Fibroblast of mammary gland (primary cell): ENCODE measurements around the gene TRPM3.
A peak's percentile ranks its signal among the peaks of the same experiment; 100 is the strongest.

Source experiments
- DNase-seq: peaks from one replicate; pipeline ENCODE4 v3.0.0-alpha.2; 2010; ENCODE audit warnings: low read depth
- H3K4me3 ChIP-seq: 2 replicates; pipeline ENCODE4 v1.5.1; 2011; ENCODE audit warnings: low read depth, mild to moderate bottlenecking, low read length, moderate library complexity; ENCODE audit not compliant: control insufficient read depth
- TF ChIP-seq, protein P1 (sequence below): conservative IDR thresholded peaks from 2 replicates; pipeline ENCODE4 v1.5.1; 2011; ENCODE audit warnings: low read depth, low read length, inconsistent platforms; ENCODE audit not compliant: control insufficient read depth, insufficient read depth

Gene TRPM3

GRCh38 chr9:70806875-70807274 is 314.5 kb downstream of the TRPM3 start:
- no peak overlapping the region for H3K4me3 ChIP-seq
- DNase-seq, result no peak
- TF ChIP-seq, protein P1, sequence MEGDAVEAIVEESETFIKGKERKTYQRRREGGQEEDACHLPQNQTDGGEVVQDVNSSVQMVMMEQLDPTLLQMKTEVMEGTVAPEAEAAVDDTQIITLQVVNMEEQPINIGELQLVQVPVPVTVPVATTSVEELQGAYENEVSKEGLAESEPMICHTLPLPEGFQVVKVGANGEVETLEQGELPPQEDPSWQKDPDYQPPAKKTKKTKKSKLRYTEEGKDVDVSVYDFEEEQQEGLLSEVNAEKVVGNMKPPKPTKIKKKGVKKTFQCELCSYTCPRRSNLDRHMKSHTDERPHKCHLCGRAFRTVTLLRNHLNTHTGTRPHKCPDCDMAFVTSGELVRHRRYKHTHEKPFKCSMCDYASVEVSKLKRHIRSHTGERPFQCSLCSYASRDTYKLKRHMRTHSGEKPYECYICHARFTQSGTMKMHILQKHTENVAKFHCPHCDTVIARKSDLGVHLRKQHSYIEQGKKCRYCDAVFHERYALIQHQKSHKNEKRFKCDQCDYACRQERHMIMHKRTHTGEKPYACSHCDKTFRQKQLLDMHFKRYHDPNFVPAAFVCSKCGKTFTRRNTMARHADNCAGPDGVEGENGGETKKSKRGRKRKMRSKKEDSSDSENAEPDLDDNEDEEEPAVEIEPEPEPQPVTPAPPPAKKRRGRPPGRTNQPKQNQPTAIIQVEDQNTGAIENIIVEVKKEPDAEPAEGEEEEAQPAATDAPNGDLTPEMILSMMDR, result no peak

DNA sequence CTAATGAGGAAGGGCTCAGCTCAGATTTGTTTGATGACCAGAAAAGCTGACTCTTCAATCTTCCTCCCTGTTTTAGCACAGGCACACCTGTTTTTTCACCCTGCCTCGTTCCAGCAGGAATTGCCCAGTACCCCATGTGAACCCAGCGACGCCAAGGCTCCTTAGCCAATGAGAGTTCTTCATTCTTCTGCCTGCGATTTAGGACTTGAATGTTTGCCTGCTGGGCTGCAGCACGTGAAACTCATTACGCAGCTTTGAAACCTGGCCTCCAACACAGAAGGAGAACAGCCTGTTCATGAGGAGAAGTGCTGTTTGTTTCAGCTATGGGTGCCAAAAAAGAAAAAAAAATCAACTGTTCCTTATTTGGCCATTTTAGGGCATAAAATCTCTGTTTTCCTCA is 315.5 kb downstream of the TRPM3 start:
- TF ChIP-seq, protein P1, result no peak
- no peak overlapping the region for H3K4me3 ChIP-seq
- DNase-seq, result peak; percentile 58

DNA sequence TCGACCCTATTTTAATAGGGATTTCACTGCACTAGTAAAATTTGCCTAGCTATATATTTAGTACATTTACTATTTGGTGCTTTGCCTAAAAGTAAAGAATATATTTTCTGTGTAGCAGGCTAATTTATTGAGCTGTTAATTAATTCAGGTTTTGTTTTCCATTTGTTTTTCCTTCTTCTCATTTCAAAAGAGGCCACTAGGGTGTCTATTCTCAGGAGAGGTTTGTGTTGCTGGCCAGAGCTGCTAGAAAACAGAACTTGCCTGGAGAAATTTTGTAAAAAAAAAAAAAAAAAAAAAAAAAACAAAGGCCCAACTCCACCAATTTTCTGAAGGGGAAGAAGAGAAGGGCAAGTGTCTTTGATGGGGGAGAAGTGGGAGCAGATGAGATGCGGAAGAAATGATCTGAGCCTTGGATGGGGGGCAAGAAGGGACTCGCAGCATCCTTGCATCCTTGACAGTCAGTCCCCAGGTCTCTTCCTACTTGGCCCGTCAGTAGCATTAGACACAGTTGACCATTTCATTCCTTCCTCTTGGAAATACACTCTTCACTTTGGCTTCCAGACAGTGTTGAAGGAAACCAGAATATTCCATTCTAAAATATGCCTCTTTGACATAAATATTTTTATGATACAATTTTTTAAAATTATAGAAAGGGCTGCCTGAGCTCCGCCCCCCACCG is 318.5 kb downstream of the TRPM3 start:
- H3K4me3 ChIP-seq, result no peak overlapping the region
- no peak for DNase-seq
- TF ChIP-seq, protein P1, result no peak

DNA sequence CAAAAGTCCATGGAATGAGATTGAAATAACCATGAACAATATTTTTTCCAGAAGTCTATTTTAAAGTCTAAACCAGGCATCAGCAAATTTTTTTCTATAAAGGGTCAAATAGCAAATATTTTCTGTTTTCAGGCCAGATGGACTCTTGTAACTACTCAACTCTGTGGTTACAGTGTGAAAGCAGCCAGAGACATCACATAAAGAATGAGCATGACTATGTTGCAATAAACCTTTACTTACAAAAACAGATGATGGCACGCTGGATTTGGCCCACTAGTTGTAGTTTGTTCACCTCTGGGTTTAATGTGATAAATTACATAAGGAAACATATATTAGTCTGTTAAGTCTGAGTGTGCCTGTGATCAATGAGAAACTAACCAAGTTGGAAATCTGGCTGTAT is 319.2 kb downstream of the TRPM3 start:
- TF ChIP-seq, protein P1, result no peak
- peak; percentile 91 for DNase-seq
- H3K4me3 ChIP-seq, result no peak overlapping the region

DNA sequence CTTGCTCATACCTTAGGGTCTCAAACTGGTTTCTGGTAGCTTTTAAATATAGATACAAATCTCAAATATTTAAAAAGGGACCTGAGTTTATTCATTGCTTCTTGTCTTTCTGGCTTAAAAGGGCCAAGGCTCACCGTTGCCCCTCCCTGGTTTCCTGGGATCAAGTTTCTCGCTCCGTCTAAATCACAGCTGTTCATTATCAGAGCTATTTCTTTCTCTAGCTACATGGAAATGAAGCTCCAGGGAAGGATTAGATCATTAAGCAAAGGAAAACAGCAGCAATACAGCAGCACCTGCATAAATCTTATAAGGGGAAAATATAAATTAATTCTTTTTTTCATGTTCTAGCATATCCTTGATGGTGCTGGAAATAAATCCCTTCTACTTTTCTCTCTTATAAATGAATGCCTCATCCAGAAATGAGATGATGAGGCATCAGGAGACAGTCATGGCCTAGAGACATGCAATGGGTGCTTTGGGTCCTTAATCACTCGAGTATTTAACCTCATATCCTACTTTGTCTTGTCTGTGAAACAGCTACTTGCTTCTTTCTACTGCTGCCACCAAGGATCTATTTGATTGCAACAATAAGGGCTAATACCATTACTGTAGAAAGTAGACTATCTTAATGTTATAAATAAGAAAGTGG is 320.1 kb downstream of the TRPM3 start:
- DNase-seq, result peak; percentile 43
- TF ChIP-seq, protein P1, result no peak
- no peak overlapping the region for H3K4me3 ChIP-seq

GRCh38 chr9:70798018-70798417 is 323.4 kb downstream of the TRPM3 start:
- no peak for DNase-seq
- no peak overlapping the region for H3K4me3 ChIP-seq
- TF ChIP-seq, protein P1, result no peak
